ENCODE data around the gene SNRPD1. TPM values are rescaled to one million over a fixed set of nuclear protein-coding genes. Genes with fewer than 3 reads are reported as not detected.

The SNRPD1 gene
- total RNA-seq, 1 donor from 2014 or later, result 24.9 TPM

GRCh38 chr18:21653361-21653760 lies 41.2 kb downstream of the SNRPD1 start:
- Histone ChIP-seq H3K27me3 (ENCODE audit: control insufficient read depth, insufficient read depth, low read length) (no peaks in the 10 kb centered on the region), H3K36me3 (ENCODE audit: control insufficient read depth, insufficient read depth, low read length) (no peaks in the 10 kb centered on the region), H3K4me3 (ENCODE audit: low read depth, low read length) (no peak overlapping the region)
- no peak for DNase-seq (ENCODE audit: low read depth)
- TF ChIP-seq CTCF (IDR thresholded peaks at IDR 0.05; ENCODE audit: insufficient read depth, low read length, poor library complexity, severe bottlenecking), result no peak

DNA sequence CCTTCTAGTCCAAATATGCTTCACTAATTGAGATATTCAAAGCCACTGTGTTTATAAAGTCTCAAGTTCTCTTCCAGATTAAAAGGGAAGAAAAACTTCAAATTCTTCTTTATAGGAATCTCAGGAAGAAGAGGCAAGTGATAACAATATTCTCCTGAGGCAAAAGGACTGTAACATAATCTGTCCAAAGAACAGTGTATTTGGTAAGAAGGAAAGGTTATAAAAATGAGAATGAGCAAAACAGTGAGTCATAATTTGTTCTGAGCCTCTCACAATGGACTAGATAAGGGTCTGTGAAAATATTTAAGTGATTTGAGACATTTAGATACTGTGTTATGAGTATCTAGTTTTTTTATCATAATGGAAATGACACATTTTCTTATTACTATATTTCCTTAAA lies 44.3 kb downstream of the SNRPD1 start:
- no peak for TF ChIP-seq CTCF (IDR thresholded peaks at IDR 0.05; ENCODE audit: insufficient read depth, low read length, poor library complexity, severe bottlenecking)
- DNase-seq (ENCODE audit: low read depth), result no peak
- Histone ChIP-seq H3K4me3 (ENCODE audit: low read depth, low read length) (no peak overlapping the region), H3K36me3 (ENCODE audit: control insufficient read depth, insufficient read depth, low read length) (no peaks in the 10 kb centered on the region), H3K27me3 (ENCODE audit: control insufficient read depth, insufficient read depth, low read length) (no peaks in the 10 kb centered on the region)

- no peaks in the 10 kb centered on the region for H3K27me3 ChIP-seq (ENCODE audit: control insufficient read depth, insufficient read depth, low read length)
- H3K4me3 ChIP-seq (ENCODE audit: low read depth, low read length), result no peak overlapping the region
- H3K36me3 ChIP-seq (ENCODE audit: control insufficient read depth, insufficient read depth, low read length), result no peaks in the 10 kb centered on the region
- TF ChIP-seq CTCF (IDR thresholded peaks at IDR 0.05; ENCODE audit: insufficient read depth, low read length, poor library complexity, severe bottlenecking), result no peak
- no peak for DNase-seq (ENCODE audit: low read depth)
Observed at GRCh38 chr18:21660078-21660477, 48.0 kb downstream of the SNRPD1 start.

DNA sequence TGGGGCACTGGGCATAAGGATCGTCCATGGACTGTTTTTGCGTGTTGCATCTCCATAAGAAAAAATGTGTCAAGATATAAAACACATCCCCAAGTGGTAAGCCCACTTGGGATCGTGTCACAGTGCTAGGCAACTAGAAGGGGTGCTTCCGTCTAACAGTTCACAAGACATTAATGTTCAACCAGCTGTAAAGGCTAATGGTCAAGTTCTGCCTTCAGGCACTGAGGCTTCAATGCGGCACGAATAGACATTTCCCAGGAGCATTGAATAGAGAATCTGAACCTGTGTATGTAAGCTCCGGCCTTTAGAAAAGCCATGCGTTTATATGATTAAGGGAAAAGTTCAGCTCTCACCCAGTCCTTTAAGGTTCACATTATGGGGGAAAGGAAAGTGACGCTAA lies 50.5 kb downstream of the SNRPD1 start:
- no peak for DNase-seq (ENCODE audit: low read depth)
- TF ChIP-seq CTCF (IDR thresholded peaks at IDR 0.05; ENCODE audit: insufficient read depth, low read length, poor library complexity, severe bottlenecking), result no peak
- Histone ChIP-seq H3K27me3 (ENCODE audit: control insufficient read depth, insufficient read depth, low read length) (no peaks in the 10 kb centered on the region), H3K36me3 (ENCODE audit: control insufficient read depth, insufficient read depth, low read length) (no peaks in the 10 kb centered on the region), H3K4me3 (ENCODE audit: low read depth, low read length) (no peak overlapping the region)

GRCh38 chr18:21663578-21663977 lies 51.5 kb downstream of the SNRPD1 start:
- Histone ChIP-seq H3K4me3 (ENCODE audit: low read depth, low read length) (no peak overlapping the region), H3K36me3 (ENCODE audit: control insufficient read depth, insufficient read depth, low read length) (no peaks in the 10 kb centered on the region), H3K27me3 (ENCODE audit: control insufficient read depth, insufficient read depth, low read length) (no peaks in the 10 kb centered on the region)
- TF ChIP-seq CTCF (IDR thresholded peaks at IDR 0.05; ENCODE audit: insufficient read depth, low read length, poor library complexity, severe bottlenecking), result no peak
- DNase-seq (ENCODE audit: low read depth), result no peak

- Histone ChIP-seq H3K4me3 (ENCODE audit: low read depth, low read length) (no peak overlapping the region), H3K27me3 (ENCODE audit: control insufficient read depth, insufficient read depth, low read length) (no peaks in the 10 kb centered on the region), H3K36me3 (ENCODE audit: control insufficient read depth, insufficient read depth, low read length) (no peaks in the 10 kb centered on the region)
- TF ChIP-seq CTCF (IDR thresholded peaks at IDR 0.05; ENCODE audit: insufficient read depth, low read length, poor library complexity, severe bottlenecking), result no peak
- no peak for DNase-seq (ENCODE audit: low read depth)
Observed at GRCh38 chr18:21664069-21664468, 52.0 kb downstream of the SNRPD1 start.
